ENCODE results near the gene ARL16. TPM values are rescaled to one million over a fixed set of nuclear protein-coding genes. Genes with fewer than 3 reads are reported as not detected.

ARL16 gene
- total and polyA plus RNA-seq, 2 experiments from 2014 or later = 40.4 to 54.9 TPM

GRCh38 chr17:81680150-81680549 is 3.4 kb downstream of the ARL16 start (continued):
- no peak for TF ChIP-seq CTCF (conservative IDR thresholded peaks at IDR 0.05; ENCODE audit: low read depth in 2 of 2)
- TF ChIP-seq EZH2phosphoT487 (IDR thresholded peaks at IDR 0.05; ENCODE audit: unreplicated experiment) = no peak
- no peak for TF ChIP-seq ZNF114 (CRISPR knock-in tag; IDR thresholded peaks at IDR 0.05)

- DNase-seq (ENCODE audit: low spot score) = no peak
- TF ChIP-seq CTCF (conservative IDR thresholded peaks at IDR 0.05; ENCODE audit: low read depth in 2 of 2) = no peak
- TF ChIP-seq ZNF462 (CRISPR knock-in tag; IDR thresholded peaks at IDR 0.05) = no peak
- TF ChIP-seq EZH2 (IDR thresholded peaks at IDR 0.05; ENCODE audit: low read depth, unreplicated experiment) = no peak
- TF ChIP-seq STAT1 (IDR thresholded peaks at IDR 0.05; ENCODE audit: unreplicated experiment) = no peak
- TF ChIP-seq ZNF114 (CRISPR knock-in tag; IDR thresholded peaks at IDR 0.05) = no peak
- TF ChIP-seq NANOG (IDR thresholded peaks at IDR 0.05; ENCODE audit: borderline replicate concordance) = no peak
- TF ChIP-seq JUNB (IDR thresholded peaks at IDR 0.05; ENCODE audit: unreplicated experiment) = no peak
- Mint-ChIP-seq H3K36me3 (ENCODE audit: low read depth) (peaks cover 35% of the 10 kb centered on the region), H3K9me3 (no peaks in the 10 kb centered on the region), H3K27me3 (ENCODE audit: insufficient read depth, low read depth, poor library complexity) (peaks cover 14% of the 10 kb centered on the region), H3K27ac (no peak overlapping the region), H3K4me3 (no peak overlapping the region), H3K4me1 (peaks cover 5% of the 10 kb centered on the region; the same call in 2 of the 3 replicates)
- Histone ChIP-seq H3F3A (replicated peaks; ENCODE audit: low read depth) (peaks cover 12% of the 10 kb centered on the region; the same call in 1 of the 2 replicates), H2AFZ (no peak overlapping the region), H3K27ac (ENCODE audit: low read depth) (no peak overlapping the region), H3K4me3 (no peak overlapping the region), H4K20me1 (replicated peaks; ENCODE audit: insufficient read depth) (peaks cover 3% of the 10 kb centered on the region; the same call in 1 of the 2 replicates), H3K79me2 (replicated peaks; ENCODE audit: insufficient read depth) (peaks cover 12% of the 10 kb centered on the region), H3K9me2 (ENCODE audit: insufficient read depth) (no peaks in the 10 kb centered on the region), H3K27me3 (ENCODE audit: insufficient read depth) (no peaks in the 10 kb centered on the region), H3K4me1 (ENCODE audit: insufficient read depth) (no peaks in the 10 kb centered on the region), H3K4me2 (no peak overlapping the region), H3K36me3 (ENCODE audit: insufficient read depth) (peaks cover 7% of the 10 kb centered on the region; the same call in 1 of the 2 replicates)
- no peak for ATAC-seq
These were observed 6.7 kb downstream of the ARL16 start for GRCh38 chr17:81676906-81677305.

Data from GM23338 (cell line).